Gastroesophageal sphincter (tissue), 3 donors: Measurements from ENCODE around the gene DTL.

ENCODE experiments used
- POLR2A ChIP-seq, 2 donors: fragments of 450-650 bp; IDR thresholded peaks; one replicate each; pipeline ENCODE4 v1.6.1; 2017; ENCODE audit warnings: antibody characterized with exemption in 2 of 2, mild to moderate bottlenecking in 2 of 2, moderate library complexity in 1 of 2
- TF ChIP-seq, protein P1 (sequence below), 4 experiments: fragments of 200-600 bp in 2 of 4; fragments of 450-650 bp in 2 of 4; sonication (generic) in 1 of 4; IDR thresholded peaks; one replicate each; pipeline ENCODE4 v1.5.1; 2017 to 2019; ENCODE audit warnings: antibody characterized with exemption in 4 of 4, mild to moderate bottlenecking in 2 of 4, moderate library complexity in 2 of 4

DNA sequence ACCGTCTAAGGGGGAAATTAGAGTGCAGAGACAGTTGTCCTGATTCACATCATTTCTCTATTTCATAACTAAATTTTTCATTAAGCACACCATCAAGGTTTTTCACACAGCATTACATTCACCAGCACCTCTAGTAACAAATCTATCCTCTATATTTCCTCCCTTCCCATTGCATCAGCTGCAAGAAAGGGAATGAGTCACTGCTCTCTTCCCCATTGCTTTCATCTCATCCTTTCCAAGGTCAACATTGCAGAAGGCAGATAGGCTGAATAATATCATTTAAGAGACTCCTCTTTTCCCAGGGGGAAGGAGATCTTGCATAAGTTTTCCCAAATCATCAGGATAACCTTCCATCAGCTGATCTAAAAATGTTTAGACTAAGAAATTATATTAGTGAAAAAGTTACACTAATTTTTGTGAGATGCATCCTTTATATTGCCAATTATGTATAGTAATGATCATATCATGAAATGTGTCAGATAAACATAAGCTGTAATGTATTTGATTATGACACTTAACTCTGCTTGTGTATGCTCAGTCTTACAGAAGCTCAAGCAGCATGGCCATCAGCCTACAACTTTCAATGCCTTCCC lies 4.5 kb upstream of the DTL start:
- no peak for TF ChIP-seq POLR2A (IDR thresholded peaks at IDR 0.05)
- TF ChIP-seq, protein P1, sequence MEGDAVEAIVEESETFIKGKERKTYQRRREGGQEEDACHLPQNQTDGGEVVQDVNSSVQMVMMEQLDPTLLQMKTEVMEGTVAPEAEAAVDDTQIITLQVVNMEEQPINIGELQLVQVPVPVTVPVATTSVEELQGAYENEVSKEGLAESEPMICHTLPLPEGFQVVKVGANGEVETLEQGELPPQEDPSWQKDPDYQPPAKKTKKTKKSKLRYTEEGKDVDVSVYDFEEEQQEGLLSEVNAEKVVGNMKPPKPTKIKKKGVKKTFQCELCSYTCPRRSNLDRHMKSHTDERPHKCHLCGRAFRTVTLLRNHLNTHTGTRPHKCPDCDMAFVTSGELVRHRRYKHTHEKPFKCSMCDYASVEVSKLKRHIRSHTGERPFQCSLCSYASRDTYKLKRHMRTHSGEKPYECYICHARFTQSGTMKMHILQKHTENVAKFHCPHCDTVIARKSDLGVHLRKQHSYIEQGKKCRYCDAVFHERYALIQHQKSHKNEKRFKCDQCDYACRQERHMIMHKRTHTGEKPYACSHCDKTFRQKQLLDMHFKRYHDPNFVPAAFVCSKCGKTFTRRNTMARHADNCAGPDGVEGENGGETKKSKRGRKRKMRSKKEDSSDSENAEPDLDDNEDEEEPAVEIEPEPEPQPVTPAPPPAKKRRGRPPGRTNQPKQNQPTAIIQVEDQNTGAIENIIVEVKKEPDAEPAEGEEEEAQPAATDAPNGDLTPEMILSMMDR (IDR thresholded peaks at IDR 0.05): no peak
